ENCODE results near the gene CCER1. TPM values are rescaled to one million over a fixed set of nuclear protein-coding genes. Genes with fewer than 3 reads are reported as not detected.
"Not testable (repeated sequence)": the region's sequence is repeated elsewhere in the genome, so short reads cannot be mapped to it uniquely, and the experiment has no call there.

CCER1 gene
- total RNA-seq, 1 donor from 2014 or later: not detected

- peaks cover 20% of the 10 kb centered on the region for H3K9me3 Mint-ChIP-seq (ENCODE audit: low read depth)
- no peak overlapping the region for H3K27ac Mint-ChIP-seq (ENCODE audit: unreplicated experiment)
These were observed 32.1 kb upstream of the CCER1 start for GRCh38 chr12:90987101-90987500.

GRCh38 chr12:90985331-90985730 lies 30.4 kb upstream of the CCER1 start:
- Mint-ChIP-seq H3K4me1 (ENCODE audit: low read depth) (peaks cover 15% of the 10 kb centered on the region), H3K9me3 (ENCODE audit: low read depth) (peaks cover 15% of the 10 kb centered on the region)
- not testable (repeated sequence) for H3K27me3 Mint-ChIP-seq (ENCODE audit: low read depth); H3K36me3 Mint-ChIP-seq (ENCODE audit: low read depth); DNase-seq (ENCODE audit: low spot score); H3K27ac Mint-ChIP-seq (ENCODE audit: unreplicated experiment); H3K4me3 Mint-ChIP-seq (ENCODE audit: unreplicated experiment)

More at GRCh38 chr12:90987101-90987500, 32.1 kb upstream of the CCER1 start:
- Mint-ChIP-seq H3K4me1 (ENCODE audit: low read depth) (peaks cover 8% of the 10 kb centered on the region), H3K4me3 (ENCODE audit: unreplicated experiment) (no peak overlapping the region), H3K27me3 (ENCODE audit: low read depth) (no peaks in the 10 kb centered on the region), H3K36me3 (ENCODE audit: low read depth) (peaks cover 2% of the 10 kb centered on the region)
- no peak for DNase-seq (ENCODE audit: low spot score)
- TF ChIP-seq CTCF (IDR thresholded peaks at IDR 0.05): no peak

GRCh38 chr12:90984114-90984513 lies 29.1 kb upstream of the CCER1 start:
- no peak for DNase-seq (ENCODE audit: low spot score)

GRCh38 chr12:90982170-90982569 lies 27.2 kb upstream of the CCER1 start:
- no peak overlapping the region for H3K27ac Mint-ChIP-seq (ENCODE audit: unreplicated experiment)
- no peak for DNase-seq (ENCODE audit: low spot score)
- H3K4me1 Mint-ChIP-seq (ENCODE audit: low read depth): peaks cover 35% of the 10 kb centered on the region
- peaks cover 1% of the 10 kb centered on the region for H3K36me3 Mint-ChIP-seq (ENCODE audit: low read depth)
- no peak for TF ChIP-seq CTCF (IDR thresholded peaks at IDR 0.05)
- peaks cover 12% of the 10 kb centered on the region for H3K9me3 Mint-ChIP-seq (ENCODE audit: low read depth)
- H3K27me3 Mint-ChIP-seq (ENCODE audit: low read depth): no peaks in the 10 kb centered on the region
- no peak overlapping the region for H3K4me3 Mint-ChIP-seq (ENCODE audit: unreplicated experiment)

More at GRCh38 chr12:90984114-90984513, 29.1 kb upstream of the CCER1 start:
- Mint-ChIP-seq H3K36me3 (ENCODE audit: low read depth) (peaks cover 2% of the 10 kb centered on the region), H3K27me3 (ENCODE audit: low read depth) (no peaks in the 10 kb centered on the region), H3K9me3 (ENCODE audit: low read depth) (peaks cover 15% of the 10 kb centered on the region), H3K4me3 (ENCODE audit: unreplicated experiment) (no peak overlapping the region), H3K4me1 (ENCODE audit: low read depth) (peaks cover 20% of the 10 kb centered on the region), H3K27ac (ENCODE audit: unreplicated experiment) (no peak overlapping the region)
- no peak for TF ChIP-seq CTCF (IDR thresholded peaks at IDR 0.05)

GRCh38 chr12:90979951-90980350 lies 25.0 kb upstream of the CCER1 start:
- Mint-ChIP-seq H3K9me3 (ENCODE audit: low read depth) (peaks cover 4% of the 10 kb centered on the region), H3K36me3 (ENCODE audit: low read depth) (no peaks in the 10 kb centered on the region), H3K4me3 (ENCODE audit: unreplicated experiment) (no peak overlapping the region), H3K4me1 (ENCODE audit: low read depth) (peaks cover 37% of the 10 kb centered on the region), H3K27ac (ENCODE audit: unreplicated experiment) (no peak overlapping the region), H3K27me3 (ENCODE audit: low read depth) (no peaks in the 10 kb centered on the region)
- no peak for TF ChIP-seq CTCF (IDR thresholded peaks at IDR 0.05)
- no peak for DNase-seq (ENCODE audit: low spot score)

GRCh38 chr12:90979019-90979418 lies 24.0 kb upstream of the CCER1 start:
- DNase-seq (ENCODE audit: low spot score): no peak
- Mint-ChIP-seq H3K9me3 (ENCODE audit: low read depth) (peaks cover 4% of the 10 kb centered on the region), H3K4me3 (ENCODE audit: unreplicated experiment) (no peak overlapping the region), H3K4me1 (ENCODE audit: low read depth) (peaks cover 44% of the 10 kb centered on the region), H3K27ac (ENCODE audit: unreplicated experiment) (no peak overlapping the region), H3K27me3 (ENCODE audit: low read depth) (no peaks in the 10 kb centered on the region), H3K36me3 (ENCODE audit: low read depth) (no peaks in the 10 kb centered on the region)
- TF ChIP-seq CTCF (IDR thresholded peaks at IDR 0.05): no peak

Measured in chondrocyte (in vitro differentiated cells).